ENCODE data around the gene KIZ. TPM values are rescaled to one million over a fixed set of nuclear protein-coding genes. Genes with fewer than 3 reads are reported as not detected.

KIZ gene
- total and polyA plus RNA-seq, 2 donors from 2014 or later = 17.3 to 21.8 TPM

- H3K9me3 ChIP-seq (ENCODE audit: control insufficient read depth in 2 of 3, insufficient read depth in 1 of 3, low read length in 3 of 3) = no peaks in the 10 kb centered on the region
- TF ChIP-seq, protein P1, sequence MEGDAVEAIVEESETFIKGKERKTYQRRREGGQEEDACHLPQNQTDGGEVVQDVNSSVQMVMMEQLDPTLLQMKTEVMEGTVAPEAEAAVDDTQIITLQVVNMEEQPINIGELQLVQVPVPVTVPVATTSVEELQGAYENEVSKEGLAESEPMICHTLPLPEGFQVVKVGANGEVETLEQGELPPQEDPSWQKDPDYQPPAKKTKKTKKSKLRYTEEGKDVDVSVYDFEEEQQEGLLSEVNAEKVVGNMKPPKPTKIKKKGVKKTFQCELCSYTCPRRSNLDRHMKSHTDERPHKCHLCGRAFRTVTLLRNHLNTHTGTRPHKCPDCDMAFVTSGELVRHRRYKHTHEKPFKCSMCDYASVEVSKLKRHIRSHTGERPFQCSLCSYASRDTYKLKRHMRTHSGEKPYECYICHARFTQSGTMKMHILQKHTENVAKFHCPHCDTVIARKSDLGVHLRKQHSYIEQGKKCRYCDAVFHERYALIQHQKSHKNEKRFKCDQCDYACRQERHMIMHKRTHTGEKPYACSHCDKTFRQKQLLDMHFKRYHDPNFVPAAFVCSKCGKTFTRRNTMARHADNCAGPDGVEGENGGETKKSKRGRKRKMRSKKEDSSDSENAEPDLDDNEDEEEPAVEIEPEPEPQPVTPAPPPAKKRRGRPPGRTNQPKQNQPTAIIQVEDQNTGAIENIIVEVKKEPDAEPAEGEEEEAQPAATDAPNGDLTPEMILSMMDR (IDR thresholded peaks at IDR 0.05; ENCODE audit: borderline replicate concordance, extremely low read depth, insufficient read depth) = no peak
- no peaks in the 10 kb centered on the region for H3K4me1 ChIP-seq (ENCODE audit: control insufficient read depth in 2 of 3, insufficient read depth in 2 of 3, low read depth in 1 of 3, low read length in 3 of 3)
- intact Hi-C loops (cut with DNase I) = no loop called here
- no peak overlapping the region for H3K27ac ChIP-seq (ENCODE audit: low read depth in 2 of 2, low read length in 2 of 2)
- no peaks in the 10 kb centered on the region for H3K36me3 ChIP-seq (ENCODE audit: control insufficient read depth in 2 of 3, insufficient read depth in 3 of 3, low read length in 3 of 3)
- DNase-seq (no peak), FAIRE-seq (no peak)
- no peaks in the 10 kb centered on the region for H3K27me3 ChIP-seq (ENCODE audit: control insufficient read depth, insufficient read depth, low read length)
- no peak overlapping the region for H3K9ac ChIP-seq (ENCODE audit: low read length in 3 of 3)
- no peak overlapping the region for H3K4me3 ChIP-seq (ENCODE audit: low read length in 3 of 3)
These were observed 143.9 kb downstream of the KIZ start for GRCh38 chr20:21269772-21270171.

DNA sequence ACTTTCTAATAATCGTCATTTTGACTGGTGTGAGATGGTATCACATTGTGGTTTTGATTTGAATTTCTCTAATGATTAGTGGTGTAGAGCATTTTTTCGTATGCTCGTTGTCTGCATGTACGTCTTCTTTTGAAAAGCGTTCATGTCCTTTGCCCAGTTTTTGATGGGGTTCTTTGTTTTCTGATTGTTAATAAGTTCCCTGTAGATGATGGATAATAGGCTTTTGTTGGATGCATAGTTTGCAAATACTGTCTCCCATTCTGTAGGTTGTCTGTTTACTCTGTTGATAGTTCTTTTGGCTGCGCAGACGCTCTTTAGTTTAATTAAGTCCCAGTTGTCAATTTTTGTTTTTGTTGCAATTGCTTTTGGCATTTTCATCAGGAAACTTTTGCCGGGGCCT lies 144.9 kb downstream of the KIZ start:
- FAIRE-seq (no peak), DNase-seq (no peak)
- TF ChIP-seq, protein P1 (IDR thresholded peaks at IDR 0.05; ENCODE audit: borderline replicate concordance, extremely low read depth, insufficient read depth) = no peak

DNA sequence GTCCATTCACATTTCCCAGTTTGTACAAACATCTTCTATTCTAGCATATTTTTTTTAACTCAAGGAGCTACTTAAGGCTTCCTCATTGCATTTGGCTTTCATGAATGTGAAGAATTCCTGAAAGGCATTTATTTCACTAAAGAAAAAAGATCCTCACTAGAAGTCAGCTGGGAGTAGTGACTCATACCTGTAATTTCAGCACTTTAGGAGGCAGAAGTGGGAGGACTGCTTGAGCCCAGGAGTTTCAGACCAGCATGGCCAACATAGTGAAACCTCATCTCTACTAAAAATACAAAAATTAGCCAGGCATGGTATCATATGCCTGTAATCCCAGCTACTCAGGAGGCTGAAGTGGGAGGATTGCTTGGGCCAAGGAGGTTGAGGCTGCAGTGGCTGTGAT lies 146.4 kb downstream of the KIZ start:
- Histone ChIP-seq H3K4me3 (ENCODE audit: low read length in 3 of 3) (no peak overlapping the region), H3K9me3 (ENCODE audit: control insufficient read depth in 2 of 3, insufficient read depth in 1 of 3, low read length in 3 of 3) (no peaks in the 10 kb centered on the region), H3K9ac (ENCODE audit: low read length in 3 of 3) (no peak overlapping the region), H3K27me3 (ENCODE audit: control insufficient read depth, insufficient read depth, low read length) (no peaks in the 10 kb centered on the region), H3K36me3 (ENCODE audit: control insufficient read depth in 2 of 3, insufficient read depth in 3 of 3, low read length in 3 of 3) (no peaks in the 10 kb centered on the region), H3K27ac (ENCODE audit: low read depth in 2 of 2, low read length in 2 of 2) (no peak overlapping the region), H3K4me1 (ENCODE audit: control insufficient read depth in 2 of 3, insufficient read depth in 2 of 3, low read depth in 1 of 3, low read length in 3 of 3) (no peaks in the 10 kb centered on the region)
- no peak for FAIRE-seq
- intact Hi-C loops (cut with DNase I) = no loop called here
- TF ChIP-seq, protein P1 (IDR thresholded peaks at IDR 0.05; ENCODE audit: borderline replicate concordance, extremely low read depth, insufficient read depth) = no peak
- DNase-seq = no peak

More for the DNA sequence above, 144.9 kb downstream of the KIZ start:
- no peaks in the 10 kb centered on the region for H3K36me3 ChIP-seq (ENCODE audit: control insufficient read depth in 2 of 3, insufficient read depth in 3 of 3, low read length in 3 of 3)
- H3K9me3 ChIP-seq (ENCODE audit: control insufficient read depth in 2 of 3, insufficient read depth in 1 of 3, low read length in 3 of 3) = no peaks in the 10 kb centered on the region
- H3K9ac ChIP-seq (ENCODE audit: low read length in 3 of 3) = no peak overlapping the region
- H3K27ac ChIP-seq (ENCODE audit: low read depth in 2 of 2, low read length in 2 of 2) = no peak overlapping the region
- H3K27me3 ChIP-seq (ENCODE audit: control insufficient read depth, insufficient read depth, low read length) = no peaks in the 10 kb centered on the region
- no peaks in the 10 kb centered on the region for H3K4me1 ChIP-seq (ENCODE audit: control insufficient read depth in 2 of 3, insufficient read depth in 2 of 3, low read depth in 1 of 3, low read length in 3 of 3)
- no peak overlapping the region for H3K4me3 ChIP-seq (ENCODE audit: low read length in 3 of 3)
- intact Hi-C loops (cut with DNase I) = no loop called here

- H3K9ac ChIP-seq (ENCODE audit: low read length in 3 of 3) = no peak overlapping the region
- FAIRE-seq = no peak
- no peak for DNase-seq
- no peaks in the 10 kb centered on the region for H3K4me1 ChIP-seq (ENCODE audit: control insufficient read depth in 2 of 3, insufficient read depth in 2 of 3, low read depth in 1 of 3, low read length in 3 of 3)
- no peak overlapping the region for H3K4me3 ChIP-seq (ENCODE audit: low read length in 3 of 3)
- TF ChIP-seq, protein P1 (IDR thresholded peaks at IDR 0.05; ENCODE audit: borderline replicate concordance, extremely low read depth, insufficient read depth) = no peak
- no peak overlapping the region for H3K27ac ChIP-seq (ENCODE audit: low read depth in 2 of 2, low read length in 2 of 2)
- H3K9me3 ChIP-seq (ENCODE audit: control insufficient read depth in 2 of 3, insufficient read depth in 1 of 3, low read length in 3 of 3) = no peaks in the 10 kb centered on the region
- no peaks in the 10 kb centered on the region for H3K27me3 ChIP-seq (ENCODE audit: control insufficient read depth, insufficient read depth, low read length)
- H3K36me3 ChIP-seq (ENCODE audit: control insufficient read depth in 2 of 3, insufficient read depth in 3 of 3, low read length in 3 of 3) = no peaks in the 10 kb centered on the region
- intact Hi-C loops (cut with DNase I) = no loop called here
These were observed 146.8 kb downstream of the KIZ start for GRCh38 chr20:21272679-21273078.
